GM19397 (cell line): ENCODE results near the gene HHIP.

Experiments
- ATAC-seq: cut with Tn5 transposase; IDR thresholded peaks from one replicate; pipeline ENCODE4 v1.9.1; 2021; ENCODE audit warnings: mild to moderate bottlenecking, moderate library complexity; ENCODE audit not compliant: unreplicated experiment

Gene HHIP

DNA sequence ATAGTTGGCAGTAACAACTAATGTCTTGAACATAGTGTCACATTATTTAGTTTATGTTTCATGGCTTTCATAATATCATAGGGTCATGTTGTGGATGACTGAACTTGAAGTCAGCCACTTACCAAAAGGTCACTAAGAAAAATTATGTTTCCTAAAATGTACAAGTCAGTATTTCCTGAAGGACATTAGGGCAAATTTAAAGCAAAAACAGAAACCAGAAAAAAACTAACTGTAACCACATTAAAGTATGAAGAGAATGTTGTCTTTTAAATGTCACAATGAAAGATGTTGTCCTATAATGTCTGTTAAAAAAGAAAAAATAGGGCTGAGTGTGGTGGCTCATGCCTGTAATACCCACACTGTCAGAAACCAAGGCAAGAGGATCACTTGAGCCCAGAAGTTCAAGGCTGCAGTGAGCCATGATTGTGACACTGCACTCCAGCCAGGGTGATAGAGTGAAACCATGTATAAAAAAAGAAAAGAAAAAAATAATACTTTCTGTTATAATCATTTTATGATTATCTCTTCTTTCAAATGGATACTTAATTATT is 55.8 kb downstream of the HHIP start:
- no peak for ATAC-seq

DNA sequence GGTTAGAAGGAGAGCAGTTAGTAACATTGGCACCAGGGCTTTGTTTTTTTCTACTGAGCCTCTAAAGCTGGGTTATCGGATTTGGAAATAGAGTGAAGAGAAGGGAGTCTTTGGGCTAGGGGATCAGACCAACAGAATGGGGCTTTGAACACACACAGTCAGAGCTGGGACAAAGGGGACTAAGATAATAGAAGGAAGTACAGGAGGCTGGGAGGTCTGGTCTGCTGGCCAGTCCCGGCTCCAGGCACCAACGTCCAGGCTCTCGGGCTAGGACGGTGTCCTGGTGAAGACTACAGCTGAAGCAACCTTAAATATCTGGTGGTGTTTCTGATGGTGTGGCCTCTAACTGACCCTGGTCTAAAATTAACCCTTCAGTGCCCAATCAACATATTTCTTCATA is 57.5 kb downstream of the HHIP start:
- no peak for ATAC-seq

DNA sequence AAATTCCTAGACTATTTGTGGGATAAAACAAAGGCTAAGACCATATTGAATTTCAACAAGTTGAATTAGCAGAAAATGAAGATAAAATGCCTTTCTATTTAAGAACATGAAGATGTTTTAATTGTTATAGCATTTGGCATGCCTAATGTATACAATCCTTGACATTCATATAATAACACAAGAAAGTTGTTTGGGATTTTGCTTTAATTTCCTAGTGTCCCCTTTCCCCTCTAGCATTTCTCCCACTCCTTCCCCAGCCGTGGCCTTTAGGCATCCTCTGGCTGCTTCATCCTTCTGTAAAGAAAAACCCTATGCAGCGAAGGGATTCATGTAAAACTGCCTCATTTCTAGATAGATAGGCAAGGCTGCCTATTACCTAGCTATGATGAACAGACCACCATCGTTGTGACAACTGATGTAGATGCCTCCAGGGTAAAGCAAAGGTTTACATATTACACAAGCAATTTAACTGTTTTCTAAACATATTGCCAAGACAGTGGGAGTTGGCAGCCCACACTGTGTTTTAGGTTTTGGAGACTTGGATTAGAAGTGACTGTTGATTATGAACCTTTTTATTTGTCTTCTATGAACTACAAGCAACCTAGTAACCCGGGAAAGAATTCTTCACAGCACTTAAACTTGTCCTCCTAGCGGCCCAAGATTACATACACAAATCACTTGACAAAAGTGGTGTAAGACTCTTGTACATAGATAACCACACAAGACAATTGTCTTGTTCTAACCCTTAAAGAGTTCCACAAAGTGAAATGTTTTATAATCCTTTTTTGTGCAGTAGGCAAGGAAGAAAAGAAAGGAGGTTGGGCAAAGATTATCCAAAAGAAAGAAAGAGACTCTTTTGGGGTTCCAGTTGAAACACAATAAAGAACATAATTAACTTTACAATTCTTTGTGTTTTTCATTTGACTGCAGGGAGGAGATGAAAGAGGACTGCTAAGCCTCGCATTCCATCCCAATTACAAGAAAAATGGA is 59.9 kb downstream of the HHIP start:
- no peak for ATAC-seq

DNA sequence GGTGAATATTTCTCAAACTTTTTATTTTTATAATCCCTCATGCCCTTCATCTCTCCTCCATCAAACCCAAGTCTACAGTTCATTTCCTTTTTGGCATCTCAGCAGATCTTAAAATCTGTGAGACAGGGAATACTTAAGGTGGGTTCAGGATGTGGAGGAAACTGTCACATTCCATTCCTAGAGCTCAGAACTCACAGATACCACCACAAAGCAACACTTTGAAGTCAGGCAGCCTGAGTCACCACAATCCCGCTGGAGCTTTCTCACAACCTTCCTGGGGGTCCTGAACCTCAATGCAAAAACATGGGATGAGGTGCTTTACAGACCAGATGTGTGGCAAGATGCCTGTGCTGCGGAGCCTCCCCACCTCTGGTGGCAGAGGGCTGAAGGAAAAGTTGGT is 63.2 kb downstream of the HHIP start:
- ATAC-seq: no peak

DNA sequence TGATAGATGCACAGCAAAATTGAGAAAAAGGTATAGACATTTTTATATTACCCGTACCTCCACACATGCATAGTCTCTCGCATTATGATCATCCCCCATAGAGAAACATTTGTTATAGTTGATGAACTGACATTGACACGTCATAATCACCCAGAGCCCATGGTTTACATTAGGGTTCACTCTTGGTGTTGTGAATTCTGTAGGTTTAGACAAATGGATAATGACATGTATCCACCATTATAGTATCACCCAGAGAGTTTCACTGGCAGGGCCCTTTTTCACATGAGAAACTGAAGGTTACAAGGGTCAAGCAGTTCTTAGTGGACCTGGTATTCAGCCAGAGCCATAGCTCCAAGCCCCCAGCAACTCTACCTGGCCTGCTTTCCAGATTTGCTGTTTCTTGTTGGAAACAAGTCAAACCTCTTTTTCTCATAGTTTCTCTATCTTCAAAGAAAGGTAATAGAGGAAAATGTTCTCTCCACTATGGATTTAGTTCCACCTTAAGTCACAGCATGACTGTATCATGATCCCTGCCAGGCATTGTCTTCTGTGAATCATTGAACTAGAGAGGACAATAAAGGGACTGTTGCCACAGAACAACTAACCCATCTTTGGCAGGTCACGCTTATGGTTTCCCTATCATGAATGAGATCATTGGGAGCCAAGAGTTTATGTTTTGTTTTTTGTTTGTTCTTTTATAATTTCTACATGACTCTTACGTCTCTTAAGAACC is 64.0 kb downstream of the HHIP start:
- no peak for ATAC-seq

DNA sequence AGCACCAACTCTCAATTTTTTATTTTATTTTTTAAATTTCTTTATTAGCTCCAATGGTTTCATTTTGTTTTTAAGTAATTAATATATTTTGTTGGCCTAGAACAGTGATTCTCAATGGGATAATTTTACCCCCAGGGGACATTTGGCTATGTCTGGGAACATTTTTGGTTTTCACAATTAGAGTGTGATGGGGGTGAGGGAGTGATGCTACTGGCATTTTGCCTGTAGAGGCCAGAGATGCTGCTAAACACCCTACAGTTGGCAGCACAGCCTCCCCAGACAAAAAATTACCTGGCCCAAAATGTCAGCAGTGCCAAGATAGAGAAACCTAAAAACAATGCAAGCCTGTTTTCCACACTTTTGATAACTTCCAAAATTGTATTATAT is 64.6 kb downstream of the HHIP start:
- no peak for ATAC-seq

DNA sequence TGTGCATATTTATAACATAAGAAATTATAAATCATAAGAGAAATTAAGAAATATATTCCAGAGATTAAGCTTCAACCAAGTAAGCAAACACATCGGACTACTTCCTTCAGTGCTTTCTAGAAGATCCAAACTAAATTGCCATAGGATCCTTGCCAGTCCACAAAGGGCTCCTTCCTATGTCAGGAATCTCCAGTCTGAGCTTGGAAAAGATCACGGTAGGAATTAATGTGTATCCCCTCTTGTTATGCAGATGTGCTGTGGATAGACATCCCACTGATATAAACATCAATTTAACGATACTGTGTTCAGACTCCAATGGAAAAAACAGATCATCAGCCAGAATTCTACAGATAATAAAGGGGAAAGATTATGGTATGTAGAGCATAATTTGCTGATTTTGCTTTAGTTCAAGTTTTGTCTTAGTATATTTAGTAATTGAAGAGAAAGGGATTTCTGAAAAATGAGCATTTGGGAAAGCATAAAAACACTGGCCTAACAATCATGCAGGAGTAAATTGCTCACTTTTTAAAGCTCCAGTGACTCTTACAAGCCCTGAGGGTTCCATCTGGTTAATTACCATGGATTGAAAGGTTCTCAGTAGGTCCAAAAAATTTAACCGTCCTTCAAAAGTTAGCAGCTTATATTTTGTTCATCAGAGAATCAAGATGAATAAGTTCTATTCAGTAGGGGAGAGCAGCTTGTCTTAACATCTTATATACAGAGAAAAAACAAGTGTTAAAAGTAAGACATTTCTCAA is 65.9 kb downstream of the HHIP start:
- no peak for ATAC-seq

DNA sequence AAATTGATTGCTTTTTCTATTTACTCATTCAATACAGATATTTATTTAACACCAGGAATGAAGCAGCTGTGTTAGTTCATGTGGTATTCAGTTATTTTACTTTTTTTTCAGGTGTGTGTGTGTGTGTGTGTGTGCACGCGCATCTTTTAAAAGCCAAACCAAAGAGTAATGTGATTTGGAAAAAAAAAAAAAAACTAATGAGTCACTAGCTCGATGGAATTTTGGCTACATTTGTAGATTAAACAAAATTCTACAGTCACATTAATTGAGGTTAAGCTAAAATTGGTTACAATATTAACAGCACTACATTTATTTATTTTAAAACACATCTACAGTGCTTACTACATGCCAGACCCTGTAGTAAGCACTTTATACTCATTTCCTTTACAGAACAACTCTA is 66.8 kb downstream of the HHIP start:
- no peak for ATAC-seq

DNA sequence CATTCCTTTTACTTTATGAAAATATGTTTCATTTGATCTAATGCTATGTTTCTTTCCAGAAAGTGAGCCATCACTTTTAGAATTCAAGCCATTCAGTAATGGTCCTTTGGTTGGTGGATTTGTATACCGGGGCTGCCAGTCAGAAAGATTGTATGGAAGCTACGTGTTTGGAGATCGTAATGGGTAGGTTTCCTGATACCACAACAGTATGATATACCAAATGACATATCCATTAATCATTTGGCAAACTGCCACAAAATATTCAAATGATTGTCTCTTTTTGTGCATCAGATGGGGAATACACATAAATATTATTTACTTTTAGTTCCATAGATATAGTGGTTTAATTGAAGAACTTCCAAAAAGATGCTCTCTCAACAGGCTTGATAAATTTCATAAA is 68.2 kb downstream of the HHIP start:
- ATAC-seq: no peak

DNA sequence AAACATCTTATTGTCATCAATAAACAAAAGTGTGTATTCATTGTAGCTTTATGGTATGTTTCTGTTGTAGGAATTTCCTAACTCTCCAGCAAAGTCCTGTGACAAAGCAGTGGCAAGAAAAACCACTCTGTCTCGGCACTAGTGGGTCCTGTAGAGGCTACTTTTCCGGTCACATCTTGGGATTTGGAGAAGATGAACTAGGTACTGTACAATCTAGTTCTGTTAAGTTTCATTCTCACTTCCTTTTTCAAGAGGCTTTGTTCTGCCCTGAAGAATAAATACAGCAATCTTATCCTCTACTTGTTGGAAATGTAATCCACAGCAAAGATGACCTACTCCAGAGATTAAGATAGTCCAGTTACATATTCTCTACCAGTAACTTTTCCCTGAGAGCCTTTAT is 69.3 kb downstream of the HHIP start:
- ATAC-seq: no peak

DNA sequence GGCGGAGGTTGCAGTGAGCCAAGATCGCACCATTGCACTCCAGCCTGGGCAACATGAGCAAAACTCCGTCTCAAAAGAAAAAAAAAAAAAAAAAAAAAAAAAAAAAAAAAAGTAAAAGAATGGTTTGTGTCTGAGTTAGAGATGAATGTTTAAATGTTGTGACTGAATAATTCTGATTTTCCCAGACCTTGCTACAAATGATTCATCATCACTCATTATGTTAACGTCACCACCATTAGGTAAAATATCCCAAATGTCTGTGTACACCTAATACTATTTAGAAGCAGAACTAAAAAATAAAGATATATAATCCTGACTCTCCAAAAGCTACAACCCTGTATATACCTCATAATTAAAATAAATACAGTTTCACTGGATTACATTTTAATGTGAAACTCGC is 70.8 kb downstream of the HHIP start:
- ATAC-seq: no peak

DNA sequence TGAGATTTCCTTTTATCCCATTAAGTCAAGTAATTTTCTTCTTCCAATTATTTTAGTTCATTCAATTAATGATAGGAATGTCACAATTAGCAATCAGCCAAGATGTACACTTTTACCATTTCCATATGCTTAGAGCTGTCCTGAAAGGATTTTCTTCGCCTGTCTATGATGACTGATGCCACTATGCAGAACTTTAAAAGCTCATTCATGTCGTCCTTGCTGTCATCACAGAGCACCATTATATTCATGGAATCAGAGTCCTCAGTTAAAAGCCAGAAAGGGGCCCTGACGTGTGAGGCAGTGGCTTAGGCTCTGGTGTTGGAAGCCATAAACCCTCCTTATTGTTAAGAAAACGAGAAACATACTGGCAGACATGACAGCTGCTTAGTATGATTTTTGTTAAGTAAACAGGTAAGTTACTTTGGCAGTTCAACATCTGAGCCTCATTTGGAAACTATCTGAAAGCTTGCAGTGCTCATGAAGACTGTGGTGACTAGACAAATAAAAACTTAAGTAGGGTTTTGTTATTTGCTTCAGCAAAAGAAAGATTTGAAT is 73.1 kb downstream of the HHIP start:
- ATAC-seq: no peak

DNA sequence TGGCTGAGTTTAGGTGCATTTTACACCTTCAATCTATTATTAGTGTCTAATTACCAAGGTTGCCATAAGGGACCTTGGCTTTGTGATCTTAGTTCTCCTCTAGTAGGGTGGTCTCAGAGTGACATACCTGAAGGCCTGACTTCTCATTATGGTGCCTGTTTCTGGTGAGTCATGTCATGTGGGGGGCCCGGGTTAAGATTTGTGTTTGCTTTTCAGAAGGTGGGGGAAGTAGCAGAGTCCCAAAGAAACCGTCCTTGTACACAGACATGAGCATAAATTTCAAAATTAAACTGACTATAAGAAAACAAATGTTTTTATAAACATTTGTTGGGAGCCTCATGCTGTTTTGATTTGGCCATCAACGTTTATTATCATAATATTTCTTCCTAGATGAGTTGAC is 74.5 kb downstream of the HHIP start:
- ATAC-seq: no peak

DNA sequence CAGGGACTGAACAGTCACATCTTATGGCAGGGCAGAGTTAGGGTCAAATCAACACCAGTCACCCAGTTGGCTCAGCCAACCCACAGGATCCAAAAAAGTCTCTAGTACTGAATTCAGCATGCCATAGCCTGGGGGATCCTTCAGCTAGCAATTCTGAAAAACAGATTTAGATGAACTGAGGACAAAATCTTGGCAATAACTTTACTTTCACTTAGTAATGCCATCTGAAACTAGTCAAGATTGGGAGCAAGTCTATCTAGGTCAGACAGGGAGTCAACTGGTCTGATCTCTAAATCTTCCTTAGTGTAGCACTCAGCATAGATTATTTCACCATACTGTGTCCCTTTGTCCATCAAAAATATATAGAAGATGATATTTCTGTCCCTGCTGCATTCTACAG is 76.0 kb downstream of the HHIP start:
- ATAC-seq: no peak

DNA sequence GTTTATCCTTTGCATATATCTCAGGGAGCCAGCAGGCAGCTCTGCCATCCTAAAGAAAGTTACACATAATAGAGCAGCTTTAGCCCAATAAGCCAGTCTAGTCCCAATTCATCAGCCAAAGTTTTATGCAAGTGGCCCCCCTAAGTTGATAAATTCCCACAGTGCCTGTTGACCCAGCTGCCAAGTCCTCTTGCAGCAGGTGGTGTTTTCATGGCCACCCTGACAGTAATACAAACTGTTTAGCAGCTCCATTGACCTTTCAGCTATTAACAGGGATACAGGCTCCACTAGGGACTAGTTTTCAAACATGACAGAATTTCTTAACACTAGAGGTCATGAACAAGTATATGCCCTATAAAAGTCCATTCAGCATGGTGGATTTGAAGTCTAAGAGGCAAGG is 77.5 kb downstream of the HHIP start:
- no peak for ATAC-seq

DNA sequence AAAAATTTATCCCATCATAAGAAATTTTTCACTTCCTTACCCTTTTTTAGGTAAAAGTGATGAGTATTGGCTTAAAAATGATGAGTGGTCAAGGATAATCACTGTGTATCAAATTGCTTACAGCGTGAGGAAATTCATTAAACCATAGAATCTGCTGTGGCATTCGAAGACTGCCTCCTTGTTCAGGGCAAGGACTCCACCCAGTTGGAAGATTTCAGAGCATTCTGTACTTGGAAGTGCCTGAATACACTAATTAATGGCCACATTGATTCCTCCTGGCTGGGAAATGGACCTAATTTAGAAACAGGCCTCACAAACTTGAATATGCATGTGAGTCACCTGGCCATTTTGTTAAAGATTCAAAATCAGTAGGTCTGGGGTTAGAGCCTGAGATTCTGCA is 83.2 kb downstream of the HHIP start:
- ATAC-seq: no peak

DNA sequence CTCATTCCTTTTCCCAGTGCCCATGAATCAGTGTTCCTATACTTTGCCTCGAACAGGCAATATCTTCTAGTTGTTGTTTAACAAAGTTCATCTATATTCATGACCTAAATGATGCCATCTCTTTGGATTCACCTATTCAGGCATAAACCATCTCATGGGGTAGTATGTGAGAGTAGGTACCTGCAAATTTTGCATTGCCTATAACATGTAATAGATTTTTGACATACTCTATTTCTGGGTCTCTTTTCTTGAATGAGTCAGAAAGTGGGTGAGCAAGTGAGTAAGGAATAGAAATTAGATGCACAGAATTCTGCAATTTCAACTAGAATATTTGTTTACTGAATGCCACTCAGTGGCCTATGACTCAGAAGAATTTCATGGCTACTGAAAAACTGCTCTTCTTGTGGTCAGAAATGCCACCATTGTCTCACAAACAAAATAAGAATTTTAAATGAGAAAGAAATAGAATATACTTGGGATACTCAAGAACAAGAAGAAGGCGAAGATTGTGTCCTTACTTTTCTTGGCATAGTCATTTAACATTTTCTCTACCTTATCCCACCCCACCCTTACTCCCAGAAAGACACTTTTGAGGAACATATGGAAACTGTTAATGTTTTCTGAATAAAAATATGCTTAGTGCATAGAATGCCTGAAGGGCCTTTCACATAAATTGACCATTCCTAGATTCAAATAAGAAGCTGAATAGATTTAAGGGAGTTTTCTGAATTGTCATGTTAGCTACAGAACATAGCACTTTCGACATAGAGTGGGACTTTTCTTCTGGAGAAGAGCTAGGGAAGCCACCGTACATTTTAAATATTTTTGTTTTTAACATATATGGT is 86.8 kb downstream of the HHIP start:
- no peak for ATAC-seq

DNA sequence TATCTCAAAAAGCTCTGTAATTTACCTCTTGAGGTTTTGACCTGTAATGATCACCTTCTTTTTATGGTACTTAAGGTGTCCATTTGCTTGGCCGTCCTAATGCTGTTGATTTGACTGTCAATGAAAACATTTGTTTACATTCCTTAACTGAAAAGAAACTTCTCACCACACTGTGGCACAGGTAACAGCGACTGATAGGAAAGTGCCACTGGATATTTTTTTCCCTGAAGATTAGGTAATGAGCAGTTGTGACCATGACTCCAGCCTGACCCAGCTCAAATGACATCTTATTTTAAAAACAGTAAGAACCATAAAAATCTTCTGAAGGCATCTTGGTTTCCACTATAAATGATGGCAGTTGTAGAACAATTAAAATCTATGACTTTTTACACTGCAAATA is 87.6 kb downstream of the HHIP start:
- ATAC-seq: no peak

DNA sequence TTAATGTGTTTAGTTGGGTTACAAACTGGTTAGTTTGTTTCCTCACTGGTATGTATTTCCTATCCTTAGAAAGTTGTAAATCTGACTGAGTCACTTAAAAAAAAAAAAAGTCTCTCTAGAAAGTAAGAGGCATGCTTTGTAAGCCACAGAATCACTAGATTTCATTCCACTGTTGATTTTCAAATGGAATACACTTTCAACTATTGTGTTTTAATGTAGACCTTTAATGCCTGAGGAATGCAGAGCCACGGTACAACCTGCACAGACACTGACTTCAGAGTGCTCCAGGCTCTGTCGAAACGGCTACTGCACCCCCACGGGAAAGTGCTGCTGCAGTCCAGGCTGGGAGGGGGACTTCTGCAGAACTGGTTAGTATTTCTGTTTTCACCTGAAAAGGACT is 88.6 kb downstream of the HHIP start:
- ATAC-seq: no peak

DNA sequence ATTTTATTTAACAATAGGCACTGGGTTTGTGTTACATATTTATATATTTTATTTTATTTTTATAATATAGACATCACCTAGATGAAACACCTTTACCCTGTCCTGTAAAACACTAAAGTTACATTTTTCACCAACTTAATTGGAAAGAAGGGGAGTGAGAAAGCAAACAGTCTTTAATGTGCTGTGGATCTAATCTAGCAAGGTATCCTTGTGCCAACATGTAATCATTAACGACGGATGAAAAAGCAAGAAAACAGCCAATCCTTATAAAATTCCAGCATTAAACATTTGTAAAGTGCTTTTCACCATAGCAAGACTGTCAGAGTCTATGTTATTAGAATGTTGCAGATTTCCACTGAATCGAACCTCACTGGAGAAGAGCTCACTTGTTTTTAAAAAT is 92.7 kb downstream of the HHIP start:
- no peak for ATAC-seq
